HepG2 (cell line): ENCODE data around the gene ZNF446. TPM values are rescaled to one million over a fixed set of nuclear protein-coding genes. Genes with fewer than 3 reads are reported as not detected.
A peak's percentile ranks its signal among the peaks of the same experiment; 100 is the strongest.

Source experiments
- ARNTL ChIP-seq: sonication (generic); formaldehyde crosslinking; IDR thresholded peaks from 2 replicates; pipeline ENCODE4 v1.4.0; 2020; ENCODE audit warnings: mild to moderate bottlenecking, missing genetic modification reagents
- ATM ChIP-seq: fragments of 450-650 bp; IDR thresholded peaks from 2 replicates; pipeline ENCODE4 v1.7.1; 2017; ENCODE audit warnings: mild to moderate bottlenecking, borderline replicate concordance
- CSRNP1 ChIP-seq: sonication (generic); formaldehyde crosslinking; IDR thresholded peaks from 2 replicates; pipeline ENCODE4 v1.8.1; 2023; ENCODE audit warnings: mild to moderate bottlenecking, missing genetic modification reagents
- ELF1 ChIP-seq: sonication (generic); formaldehyde crosslinking; IDR thresholded peaks from 2 replicates; pipeline ENCODE4 v1.4.0; 2020; ENCODE audit warnings: missing genetic modification reagents
- FOXJ3 ChIP-seq: sonication (generic); formaldehyde crosslinking; IDR thresholded peaks from 2 replicates; pipeline ENCODE4 v1.4.0; 2020; ENCODE audit warnings: missing genetic modification reagents, mild to moderate bottlenecking, borderline replicate concordance
- MAX ChIP-seq: IDR thresholded peaks from 2 replicates; pipeline ENCODE4 v1.6.1; 2012; ENCODE audit warnings: inconsistent platforms
- MIER2 ChIP-seq: IDR thresholded peaks from 2 replicates; pipeline ENCODE4 v1.6.1; 2016; ENCODE audit warnings: missing biosample characterization, missing genetic modification reagents
- NFE2L1 ChIP-seq: sonication (generic); formaldehyde crosslinking; IDR thresholded peaks from 2 replicates; pipeline ENCODE4 v1.4.0; 2020; ENCODE audit warnings: missing genetic modification reagents, mild to moderate bottlenecking, borderline replicate concordance
- SMAD9 ChIP-seq: sonication (generic); formaldehyde crosslinking; IDR thresholded peaks from 2 replicates; pipeline ENCODE4 v1.5.1; 2020; ENCODE audit warnings: mild to moderate bottlenecking, missing genetic modification reagents
- THAP8 ChIP-seq: sonication (generic); formaldehyde crosslinking; IDR thresholded peaks from 2 replicates; pipeline ENCODE4 v1.5.1; 2020; ENCODE audit warnings: missing genetic modification reagents, mild to moderate bottlenecking, borderline replicate concordance
- ZFP1 ChIP-seq: IDR thresholded peaks from 2 replicates; pipeline ENCODE4 v1.6.1; 2016
- ZFP36L1 ChIP-seq: sonication (generic); formaldehyde crosslinking; IDR thresholded peaks from 2 replicates; pipeline ENCODE4 v1.8.0; 2022; ENCODE audit warnings: mild to moderate bottlenecking, missing genetic modification reagents, moderate library complexity
- ZNF232 ChIP-seq: sonication (generic); formaldehyde crosslinking; IDR thresholded peaks from 2 replicates; pipeline ENCODE4 v1.4.0; 2020; ENCODE audit warnings: missing genetic modification reagents, borderline replicate concordance
- ZNF234 ChIP-seq: sonication (generic); formaldehyde crosslinking; conservative IDR thresholded peaks from 2 replicates; pipeline ENCODE4 v1.5.1; 2020; ENCODE audit warnings: mild to moderate bottlenecking, missing genetic modification reagents
- ZNF24 ChIP-seq: fragments of 450-650 bp; IDR thresholded peaks from 2 replicates; pipeline ENCODE4 v1.6.1; 2017; ENCODE audit warnings: antibody characterized with exemption, mild to moderate bottlenecking
- ZNF317 ChIP-seq: sonication (generic); formaldehyde crosslinking; IDR thresholded peaks from 2 replicates; pipeline ENCODE4 v1.5.0; 2020; ENCODE audit warnings: mild to moderate bottlenecking, missing genetic modification reagents
- ZNF629 ChIP-seq: sonication (generic); formaldehyde crosslinking; conservative IDR thresholded peaks from 2 replicates; pipeline ENCODE4 v1.5.0; 2020; ENCODE audit warnings: missing genetic modification reagents
- ZNF883 ChIP-seq: sonication (generic); formaldehyde crosslinking; IDR thresholded peaks from 2 replicates; pipeline ENCODE4 v1.5.1; 2020; ENCODE audit warnings: mild to moderate bottlenecking, missing genetic modification reagents; ENCODE audit errors: not compliant biosample characterization
- polyA plus RNA-seq, 8 experiments: library from polyadenylated mRNA; depleted of rRNA in 3 of 8; stranded (reverse) in 7 of 8; unstranded in 1 of 8; fragments of >200 nt; fragmentation: Illumina TruSeq in 4 of 8; extraction: Trizol in 4 of 8; gene quantifications; 2 replicates each; pipeline versions ENCODE4 v1.2.1 to v1.2.3, GENCODE V29; 2011 to 2016; ENCODE audit warnings: low read depth in 4 of 8, missing spikeins in 1 of 8, mixed read lengths in 1 of 8; ENCODE audit not compliant: insufficient read depth in 1 of 8
- total RNA-seq, 5 experiments: library from RNA; depleted of rRNA; stranded (reverse); fragments of >200 nt; fragmentation: Illumina TruSeq; extraction: Trizol; gene quantifications; 2 replicates each; pipeline ENCODE4 v1.2.3, GENCODE V29; 2016; ENCODE audit warnings: low read depth in 1 of 5
- TF ChIP-seq, protein P1 (sequence below): sonication (generic); formaldehyde crosslinking; IDR thresholded peaks from 2 replicates; pipeline ENCODE4 v1.4.0; 2020; ENCODE audit warnings: mild to moderate bottlenecking, missing genetic modification reagents
- TF ChIP-seq, protein P2 (sequence below): sonication (generic); formaldehyde crosslinking; IDR thresholded peaks from 2 replicates; pipeline ENCODE4 v1.8.0; 2022; ENCODE audit warnings: missing genetic modification reagents, mild to moderate bottlenecking, borderline replicate concordance
- TF ChIP-seq, protein P3 (sequence below): sonication (generic); formaldehyde crosslinking; IDR thresholded peaks from 2 replicates; pipeline ENCODE4 v1.9.0; 2022; ENCODE audit warnings: low read depth, missing genetic modification reagents

The ZNF446 gene
- total and polyA plus RNA-seq, 2 of the 13 experiments (the other 11 are each of a cell fraction or from before 2014, with no cell fraction given) = 3.0 to 3.6 TPM

DNA sequence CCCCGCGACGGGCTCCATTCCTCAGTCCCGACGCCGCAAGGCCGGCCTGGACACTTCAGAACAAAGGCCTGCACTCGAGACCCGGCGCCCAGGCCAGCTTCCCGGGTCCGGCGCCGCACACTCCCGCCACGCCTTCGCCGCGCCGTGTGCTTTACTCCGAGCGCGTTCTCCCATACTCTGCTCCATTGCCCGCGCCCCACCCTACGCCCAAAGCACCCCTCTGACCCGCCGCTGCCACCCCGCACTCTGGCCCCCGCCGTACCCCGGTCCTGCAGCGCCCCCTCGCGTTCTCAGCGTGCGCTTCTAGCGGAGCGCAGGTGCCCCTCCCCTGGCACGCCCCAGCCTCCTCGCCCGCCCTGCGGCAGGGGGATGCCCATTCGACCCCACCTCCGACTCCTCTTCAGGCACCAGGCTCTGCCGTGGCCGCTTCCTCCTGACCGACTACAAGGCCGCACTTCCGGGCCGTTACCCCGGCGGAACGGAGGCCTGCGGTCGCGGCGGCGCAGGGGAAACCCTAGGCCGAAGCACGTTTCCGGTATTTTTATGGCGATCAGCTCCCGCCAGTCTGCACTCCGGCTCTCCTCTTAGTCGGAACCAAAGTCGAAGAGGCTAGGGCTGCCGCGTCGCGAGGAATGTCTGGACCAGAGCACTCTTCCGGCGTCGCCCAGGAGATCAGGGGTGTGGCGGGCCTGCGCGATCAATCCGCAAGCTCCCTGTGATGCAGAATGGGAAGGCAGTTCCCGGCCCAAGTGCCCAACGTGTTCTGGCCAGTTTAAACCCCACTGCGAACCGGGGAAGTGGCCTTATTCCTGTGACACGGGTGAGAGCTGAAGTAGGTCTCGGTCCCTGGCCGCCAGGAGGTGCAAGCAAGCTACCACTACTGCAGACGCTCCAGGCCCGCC is 43.5 kb downstream of the ZNF446 start, which contains the start of gene ZBTB45 (continued):
- no peak; the same call in 1 of the 2 replicates for TF ChIP-seq CSRNP1
- TF ChIP-seq ZNF24 = peak; percentile 58; the same call in 1 of the 2 replicates
- TF ChIP-seq MIER2 (CRISPR knock-in tag) = peak; percentile 61; the same call in 1 of the 2 replicates
- TF ChIP-seq SMAD9 (CRISPR knock-in tag) = peak; percentile 60; the same call in 1 of the 2 replicates
- TF ChIP-seq THAP8 (CRISPR knock-in tag) = no peak
- no peak for TF ChIP-seq ATM
- peak; percentile 70; the same call in 1 of the 2 replicates for TF ChIP-seq NFE2L1 (CRISPR knock-in tag)
- TF ChIP-seq ARNTL (CRISPR knock-in tag) = peak; percentile 82
- peak; percentile 96 for TF ChIP-seq ZNF883 (CRISPR knock-in tag)
- TF ChIP-seq ZNF234 (CRISPR knock-in tag) = peak; percentile 86; the same call in 1 of the 2 replicates
- TF ChIP-seq ZFP36L1 (CRISPR knock-in tag) = peak; percentile 81
- TF ChIP-seq, protein P1, sequence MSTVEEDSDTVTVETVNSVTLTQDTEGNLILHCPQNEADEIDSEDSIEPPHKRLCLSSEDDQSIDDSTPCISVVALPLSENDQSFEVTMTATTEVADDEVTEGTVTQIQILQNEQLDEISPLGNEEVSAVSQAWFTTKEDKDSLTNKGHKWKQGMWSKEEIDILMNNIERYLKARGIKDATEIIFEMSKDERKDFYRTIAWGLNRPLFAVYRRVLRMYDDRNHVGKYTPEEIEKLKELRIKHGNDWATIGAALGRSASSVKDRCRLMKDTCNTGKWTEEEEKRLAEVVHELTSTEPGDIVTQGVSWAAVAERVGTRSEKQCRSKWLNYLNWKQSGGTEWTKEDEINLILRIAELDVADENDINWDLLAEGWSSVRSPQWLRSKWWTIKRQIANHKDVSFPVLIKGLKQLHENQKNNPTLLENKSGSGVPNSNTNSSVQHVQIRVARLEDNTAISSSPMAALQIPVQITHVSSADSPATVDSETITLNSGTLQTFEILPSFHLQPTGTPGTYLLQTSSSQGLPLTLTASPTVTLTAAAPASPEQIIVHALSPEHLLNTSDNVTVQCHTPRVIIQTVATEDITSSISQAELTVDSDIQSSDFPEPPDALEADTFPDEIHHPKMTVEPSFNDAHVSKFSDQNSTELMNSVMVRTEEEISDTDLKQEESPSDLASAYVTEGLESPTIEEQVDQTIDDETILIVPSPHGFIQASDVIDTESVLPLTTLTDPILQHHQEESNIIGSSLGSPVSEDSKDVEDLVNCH (CRISPR knock-in tag) = no peak
- TF ChIP-seq ZNF629 (CRISPR knock-in tag) = peak; percentile 56
- TF ChIP-seq ZNF317 (CRISPR knock-in tag) = peak; percentile 88; the same call in 1 of the 2 replicates
- TF ChIP-seq MAX = peak; percentile 84; the same call in 1 of the 2 replicates
- peak; percentile 80 for TF ChIP-seq ZFP1 (CRISPR knock-in tag)
- TF ChIP-seq, protein P2, sequence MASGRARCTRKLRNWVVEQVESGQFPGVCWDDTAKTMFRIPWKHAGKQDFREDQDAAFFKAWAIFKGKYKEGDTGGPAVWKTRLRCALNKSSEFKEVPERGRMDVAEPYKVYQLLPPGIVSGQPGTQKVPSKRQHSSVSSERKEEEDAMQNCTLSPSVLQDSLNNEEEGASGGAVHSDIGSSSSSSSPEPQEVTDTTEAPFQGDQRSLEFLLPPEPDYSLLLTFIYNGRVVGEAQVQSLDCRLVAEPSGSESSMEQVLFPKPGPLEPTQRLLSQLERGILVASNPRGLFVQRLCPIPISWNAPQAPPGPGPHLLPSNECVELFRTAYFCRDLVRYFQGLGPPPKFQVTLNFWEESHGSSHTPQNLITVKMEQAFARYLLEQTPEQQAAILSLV (CRISPR knock-in tag) = no peak; the same call in 1 of the 2 replicates
- TF ChIP-seq FOXJ3 (CRISPR knock-in tag) = peak; percentile 81
- peak; percentile 97 for TF ChIP-seq ELF1
- TF ChIP-seq ZNF232 = no peak; the same call in 1 of the 2 replicates
- TF ChIP-seq, protein P3, sequence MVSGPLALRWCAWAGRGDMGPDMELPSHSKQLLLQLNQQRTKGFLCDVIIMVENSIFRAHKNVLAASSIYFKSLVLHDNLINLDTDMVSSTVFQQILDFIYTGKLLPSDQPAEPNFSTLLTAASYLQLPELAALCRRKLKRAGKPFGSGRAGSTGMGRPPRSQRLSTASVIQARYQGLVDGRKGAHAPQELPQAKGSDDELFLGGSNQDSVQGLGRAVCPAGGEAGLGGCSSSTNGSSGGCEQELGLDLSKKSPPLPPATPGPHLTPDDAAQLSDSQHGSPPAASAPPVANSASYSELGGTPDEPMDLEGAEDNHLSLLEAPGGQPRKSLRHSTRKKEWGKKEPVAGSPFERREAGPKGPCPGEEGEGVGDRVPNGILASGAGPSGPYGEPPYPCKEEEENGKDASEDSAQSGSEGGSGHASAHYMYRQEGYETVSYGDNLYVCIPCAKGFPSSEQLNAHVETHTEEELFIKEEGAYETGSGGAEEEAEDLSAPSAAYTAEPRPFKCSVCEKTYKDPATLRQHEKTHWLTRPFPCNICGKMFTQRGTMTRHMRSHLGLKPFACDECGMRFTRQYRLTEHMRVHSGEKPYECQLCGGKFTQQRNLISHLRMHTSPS = peak; percentile 96
